ENCODE measurements around the gene NACC2.
"Not testable (repeated sequence)": the region's sequence is repeated elsewhere in the genome, so short reads cannot be mapped to it uniquely, and the experiment has no call there.

The NACC2 gene

GRCh38 chr9:136104916-136105315 lies 9.8 kb upstream of the NACC2 start:
- Histone ChIP-seq H3K27me3 (ENCODE audit: control insufficient read depth in 3 of 3, insufficient read depth in 3 of 3, low read depth in 1 of 3, low read length in 3 of 3) (peaks cover 0 to 14% (median 0%) of the 10 kb centered on the region in 3 experiments), H4K91ac (ENCODE audit: low read depth, low read length, poor library complexity) (no peak overlapping the region), H3K14ac (ENCODE audit: low read length) (no peak overlapping the region), H3K23ac (ENCODE audit: low read depth, low read length, poor library complexity) (peak overlapping the region; percentile 53), H3K9ac (ENCODE audit: low read depth, low read length, poor library complexity) (no peak overlapping the region), H3K79me1 (ENCODE audit: low read depth, low read length) (peaks cover 2% of the 10 kb centered on the region), H3K9me3 (replicated peaks in 1 of 2; ENCODE audit: control insufficient read depth in 2 of 2, insufficient read depth in 1 of 2, low read depth in 1 of 2, low read length in 2 of 2) (no peaks in the 10 kb centered on the region), H3K18ac (ENCODE audit: low read length) (peak overlapping the region; percentile 62), H3K4me2 (ENCODE audit: insufficient read depth, low read length, poor library complexity, severe bottlenecking) (no peak overlapping the region), H4K8ac (ENCODE audit: low read depth, low read length) (no peak overlapping the region), H3K4ac (ENCODE audit: low read length) (no peak overlapping the region), H3K4me3 (ENCODE audit: low read length in 2 of 2) (no peak overlapping the region), H2BK5ac (ENCODE audit: low read length) (no peak overlapping the region), H2AK5ac (ENCODE audit: low read depth, low read length) (peak overlapping the region; percentile 89), H3K36me3 (replicated peaks in 1 of 2; ENCODE audit: control insufficient read depth in 2 of 2, insufficient read depth in 2 of 2, low read length in 2 of 2) (no peaks in the 10 kb centered on the region), H2AFZ (ENCODE audit: low read length) (no peak overlapping the region), H2BK15ac (ENCODE audit: low read length) (peak overlapping the region; percentile 82), H3K4me1 (ENCODE audit: control insufficient read depth in 2 of 2, insufficient read depth in 1 of 2, low read depth in 1 of 2, low read length in 2 of 2) (peaks cover 28 to 53% of the 10 kb centered on the region in 2 donors), H3K27ac (replicated peaks; ENCODE audit: low read length) (no peak overlapping the region), H2BK120ac (ENCODE audit: low read depth, low read length) (no peak overlapping the region), H2BK12ac (ENCODE audit: low read length) (peak overlapping the region; percentile 93)
- no peak for DNase-seq (ENCODE audit: low spot score)
- no CpG with 5 or more reads among the region's 6 CpGs for WGBS, 2 donors (ENCODE audit: extremely low coverage in 2 of 2, insufficient read length in 2 of 2, insufficient replicate concordance in 1 of 2)

DNA sequence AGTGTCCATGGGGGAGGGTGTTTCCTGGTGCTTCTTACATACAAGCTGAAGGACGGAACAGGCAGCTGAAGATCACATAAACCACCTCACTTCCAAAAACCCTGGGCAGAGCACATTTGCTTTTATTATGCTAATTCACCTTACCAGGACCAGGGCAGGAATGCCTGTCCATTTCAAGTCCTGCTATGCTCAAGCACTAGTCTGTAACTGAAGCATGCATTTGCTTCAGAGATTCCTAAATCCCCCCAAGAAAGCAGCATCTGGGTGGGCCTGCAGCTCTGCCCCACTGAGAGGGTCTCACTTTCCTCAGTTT lies 9.4 kb upstream of the NACC2 start:
- Histone ChIP-seq H2AK5ac (ENCODE audit: low read depth, low read length) (peak overlapping the region; percentile 96), H4K8ac (ENCODE audit: low read depth, low read length) (no peak overlapping the region), H2BK120ac (ENCODE audit: low read depth, low read length) (peak overlapping the region; percentile 56), H2BK5ac (ENCODE audit: low read length) (no peak overlapping the region), H3K27ac (replicated peaks; ENCODE audit: low read length) (no peak overlapping the region), H3K9ac (ENCODE audit: low read depth, low read length, poor library complexity) (no peak overlapping the region), H2BK15ac (ENCODE audit: low read length) (peak overlapping the region; percentile 82), H3K9me3 (replicated peaks in 1 of 2; ENCODE audit: control insufficient read depth in 2 of 2, insufficient read depth in 1 of 2, low read depth in 1 of 2, low read length in 2 of 2) (no peaks in the 10 kb centered on the region), H3K18ac (ENCODE audit: low read length) (peak overlapping the region; percentile 42), H3K36me3 (replicated peaks in 1 of 2; ENCODE audit: control insufficient read depth in 2 of 2, insufficient read depth in 2 of 2, low read length in 2 of 2) (no peaks in the 10 kb centered on the region), H3K4ac (ENCODE audit: low read length) (no peak overlapping the region), H3K27me3 (ENCODE audit: control insufficient read depth in 3 of 3, insufficient read depth in 3 of 3, low read depth in 1 of 3, low read length in 3 of 3) (peaks cover 0 to 14% (median 0%) of the 10 kb centered on the region in 3 experiments), H3K4me3 (ENCODE audit: low read length in 2 of 2) (no peak overlapping the region), H3K4me2 (ENCODE audit: insufficient read depth, low read length, poor library complexity, severe bottlenecking) (no peak overlapping the region), H3K79me1 (ENCODE audit: low read depth, low read length) (peaks cover 2% of the 10 kb centered on the region), H3K14ac (ENCODE audit: low read length) (no peak overlapping the region), H4K91ac (ENCODE audit: low read depth, low read length, poor library complexity) (no peak overlapping the region), H2AFZ (ENCODE audit: low read length) (no peak overlapping the region), H2BK12ac (ENCODE audit: low read length) (no peak overlapping the region), H3K23ac (ENCODE audit: low read depth, low read length, poor library complexity) (no peak overlapping the region), H3K4me1 (ENCODE audit: control insufficient read depth in 2 of 2, insufficient read depth in 1 of 2, low read depth in 1 of 2, low read length in 2 of 2) (peaks cover 28 to 51% of the 10 kb centered on the region in 2 donors)
- no peak for DNase-seq (ENCODE audit: low spot score)
- no CpG with 5 or more reads among the region's 1 CpG for WGBS, 2 donors (ENCODE audit: extremely low coverage in 2 of 2, insufficient read length in 2 of 2, insufficient replicate concordance in 1 of 2)

- Histone ChIP-seq H3K9ac (ENCODE audit: low read depth, low read length, poor library complexity) (no peak overlapping the region), H3K27me3 (ENCODE audit: control insufficient read depth in 3 of 3, insufficient read depth in 3 of 3, low read depth in 1 of 3, low read length in 3 of 3) (peaks cover 0 to 19% (median 0%) of the 10 kb centered on the region in 3 experiments), H3K4me3 (ENCODE audit: low read length in 2 of 2) (no peak overlapping the region), H3K4me1 (ENCODE audit: control insufficient read depth in 2 of 2, insufficient read depth in 1 of 2, low read depth in 1 of 2, low read length in 2 of 2) (peaks cover 23 to 52% of the 10 kb centered on the region in 2 donors), H3K23ac (ENCODE audit: low read depth, low read length, poor library complexity) (peak overlapping the region; percentile 85), H4K91ac (ENCODE audit: low read depth, low read length, poor library complexity) (peak overlapping the region; percentile 12), H2AFZ (ENCODE audit: low read length) (no peak overlapping the region), H3K36me3 (replicated peaks in 1 of 2; ENCODE audit: control insufficient read depth in 2 of 2, insufficient read depth in 2 of 2, low read length in 2 of 2) (no peaks in the 10 kb centered on the region), H2BK15ac (ENCODE audit: low read length) (peak overlapping the region; percentile 97), H2BK5ac (ENCODE audit: low read length) (no peak overlapping the region), H2BK12ac (ENCODE audit: low read length) (peak overlapping the region; percentile 98), H3K18ac (ENCODE audit: low read length) (peak overlapping the region; percentile 87), H3K79me1 (ENCODE audit: low read depth, low read length) (peaks cover 2% of the 10 kb centered on the region), H3K14ac (ENCODE audit: low read length) (peak overlapping the region; percentile 21), H4K8ac (ENCODE audit: low read depth, low read length) (no peak overlapping the region), H2BK120ac (ENCODE audit: low read depth, low read length) (peak overlapping the region; percentile 56), H3K27ac (replicated peaks; ENCODE audit: low read length) (no peak overlapping the region), H2AK5ac (ENCODE audit: low read depth, low read length) (peak overlapping the region; percentile 96), H3K4ac (ENCODE audit: low read length) (peak overlapping the region; percentile 76), H3K9me3 (replicated peaks in 1 of 2; ENCODE audit: control insufficient read depth in 2 of 2, insufficient read depth in 1 of 2, low read depth in 1 of 2, low read length in 2 of 2) (no peaks in the 10 kb centered on the region), H3K4me2 (ENCODE audit: insufficient read depth, low read length, poor library complexity, severe bottlenecking) (no peak overlapping the region)
- DNase-seq (ENCODE audit: low spot score), result no peak
- no CpG with 5 or more reads among the region's 34 CpGs for WGBS, 2 donors (ENCODE audit: extremely low coverage in 2 of 2, insufficient read length in 2 of 2, insufficient replicate concordance in 1 of 2)
These were observed 8.8 kb upstream of the NACC2 start for GRCh38 chr9:136103651-136104487.

DNA sequence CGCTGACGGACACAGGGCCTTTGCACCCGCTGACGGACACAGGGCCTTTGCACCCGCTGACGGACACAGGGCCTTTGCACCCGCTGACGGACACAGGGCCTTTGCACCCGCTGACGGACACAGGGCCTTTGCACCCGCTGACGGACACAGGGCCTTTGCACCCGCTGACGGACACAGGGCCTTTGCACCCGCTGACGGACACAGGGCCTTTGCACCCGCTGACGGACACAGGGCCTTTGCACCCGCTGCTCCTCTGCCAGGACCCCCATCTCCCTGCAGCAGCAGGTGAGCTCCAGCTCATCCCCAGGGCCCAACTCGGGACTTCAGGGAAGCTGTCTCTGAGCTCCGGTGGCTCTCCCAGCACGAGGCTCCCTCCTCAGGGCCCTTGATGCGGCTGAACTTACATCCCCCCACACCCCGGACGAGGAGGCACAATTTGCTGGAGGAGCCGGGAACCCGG lies 6.6 kb upstream of the NACC2 start:
- not testable (repeated sequence) for DNase-seq (ENCODE audit: low spot score); H3K23ac ChIP-seq (ENCODE audit: low read depth, low read length, poor library complexity); H4K8ac ChIP-seq (ENCODE audit: low read depth, low read length); H3K9ac ChIP-seq (ENCODE audit: low read depth, low read length, poor library complexity); H3K36me3 ChIP-seq (replicated peaks in 1 of 2; ENCODE audit: control insufficient read depth in 2 of 2, insufficient read depth in 2 of 2, low read length in 2 of 2); H3K4ac ChIP-seq (ENCODE audit: low read length); H3K79me1 ChIP-seq (ENCODE audit: low read depth, low read length); H3K9me3 ChIP-seq (replicated peaks in 1 of 2; ENCODE audit: control insufficient read depth in 2 of 2, insufficient read depth in 1 of 2, low read depth in 1 of 2, low read length in 2 of 2); H2AFZ ChIP-seq (ENCODE audit: low read length); H3K4me3 ChIP-seq (ENCODE audit: low read length in 2 of 2); H3K4me2 ChIP-seq (ENCODE audit: insufficient read depth, low read length, poor library complexity, severe bottlenecking); H4K91ac ChIP-seq (ENCODE audit: low read depth, low read length, poor library complexity); H2BK120ac ChIP-seq (ENCODE audit: low read depth, low read length); H2BK5ac ChIP-seq (ENCODE audit: low read length); H3K27ac ChIP-seq (replicated peaks; ENCODE audit: low read length)
- Histone ChIP-seq H3K14ac (ENCODE audit: low read length) (peak overlapping the region; percentile 6), H3K4me1 (ENCODE audit: control insufficient read depth in 2 of 2, insufficient read depth in 1 of 2, low read depth in 1 of 2, low read length in 2 of 2) (peaks cover 19 to 43% of the 10 kb centered on the region in 2 donors), H3K18ac (ENCODE audit: low read length) (peak overlapping the region; percentile 85), H2BK12ac (ENCODE audit: low read length) (peak overlapping the region; percentile 90), H2AK5ac (ENCODE audit: low read depth, low read length) (peak overlapping the region; percentile 97), H2BK15ac (ENCODE audit: low read length) (peak overlapping the region; percentile 93), H3K27me3 (ENCODE audit: control insufficient read depth in 3 of 3, insufficient read depth in 3 of 3, low read depth in 1 of 3, low read length in 3 of 3) (peaks cover 0 to 37% (median 3%) of the 10 kb centered on the region in 3 experiments)
- WGBS, 2 donors (ENCODE audit: extremely low coverage in 2 of 2, insufficient read length in 2 of 2, insufficient replicate concordance in 1 of 2), result no CpG with 5 or more reads among the region's 27 CpGs

All from neuronal stem cell (in vitro differentiated cells).